GM12878 (cell line): ENCODE measurements around the gene RERE. TPM values are rescaled to one million over a fixed set of nuclear protein-coding genes. Genes with fewer than 3 reads are reported as not detected.

Experiments used
- CUX1 ChIP-seq: IDR thresholded peaks from 2 replicates; pipeline ENCODE4 v1.6.1; 2012; ENCODE audit warnings: improper control_type of control experiment, low read depth, low read length; ENCODE audit not compliant: insufficient replicate concordance
- EZH2 ChIP-seq: IDR thresholded peaks from 2 replicates; pipeline ENCODE4 v1.6.1; 2012; ENCODE audit warnings: low read depth, mild to moderate bottlenecking, control low read depth, inconsistent platforms, low read length, borderline replicate concordance; ENCODE audit not compliant: control insufficient read depth
- POLR2AphosphoS2 ChIP-seq: IDR thresholded peaks from 2 replicates; pipeline ENCODE4 v1.6.1; 2011; ENCODE audit warnings: low read depth, mild to moderate bottlenecking, low read length, improper control_type of control experiment, moderate library complexity
- PRDM15 ChIP-seq: fragments of 450-650 bp; formaldehyde crosslinking; IDR thresholded peaks from 2 replicates; pipeline ENCODE4 v1.4.0; 2020; ENCODE audit warnings: mild to moderate bottlenecking, moderate library complexity
- SMARCA5 ChIP-seq: fragments of 450-650 bp; IDR thresholded peaks from 2 replicates; pipeline ENCODE4 v1.6.1; 2017; ENCODE audit warnings: mild to moderate bottlenecking
- polyA plus RNA-seq, 11 experiments: library from polyadenylated mRNA; depleted of rRNA in 4 of 11; unstranded in 6 of 11; stranded (reverse) in 5 of 11; fragments of >200 nt; fragmentation: Nextera tagmentation in 4 of 11; fragmentation: Illumina TruSeq in 1 of 11; extraction: Ambion mirVana in 4 of 11; extraction: Trizol in 1 of 11; gene quantifications; 1 replicate in 1 of 11; 2 replicates in 10 of 11; pipeline versions ENCODE4 v1.2.1 to v1.2.3, GENCODE V29; 2011 to 2016; ENCODE audit warnings: inconsistent platforms in 2 of 11, missing spikeins in 2 of 11, low read depth in 1 of 11
- total RNA-seq, 4 experiments: library from RNA; depleted of rRNA in 3 of 4; stranded (reverse); fragments of >200 nt in 3 of 4; fragmentation: Illumina TruSeq in 1 of 4; extraction: Trizol in 1 of 4; gene quantifications; 2 replicates each; pipeline versions ENCODE4 v1.2.1 to v1.2.3, GENCODE V29; 2013 to 2021
- TF ChIP-seq, protein P1 (sequence below): IDR thresholded peaks from 2 replicates; pipeline ENCODE4 v1.6.1; 2012; ENCODE audit warnings: mild to moderate bottlenecking, low read depth, low read length
- TF ChIP-seq, protein P2 (sequence below): fragments of 450-650 bp; IDR thresholded peaks from 2 replicates; pipeline ENCODE4 v1.6.1; 2017; ENCODE audit warnings: borderline replicate concordance
- TF ChIP-seq, protein P3 (sequence below): IDR thresholded peaks from 2 replicates; pipeline ENCODE4 v1.6.1; 2012; ENCODE audit warnings: low read depth, low read length, improper control_type of control experiment
- TF ChIP-seq, protein P4 (sequence below): fragments of 150-350 bp; IDR thresholded peaks from 2 replicates; pipeline ENCODE4 v1.6.1; 2014; ENCODE audit warnings: mild to moderate bottlenecking, low read depth, low read length

The RERE gene
- total and polyA plus RNA-seq, 10 of the 15 experiments (the other 5 are each of a cell fraction or from before 2014, with no cell fraction given): 5.2 to 60.5 (median 20.2) TPM

DNA sequence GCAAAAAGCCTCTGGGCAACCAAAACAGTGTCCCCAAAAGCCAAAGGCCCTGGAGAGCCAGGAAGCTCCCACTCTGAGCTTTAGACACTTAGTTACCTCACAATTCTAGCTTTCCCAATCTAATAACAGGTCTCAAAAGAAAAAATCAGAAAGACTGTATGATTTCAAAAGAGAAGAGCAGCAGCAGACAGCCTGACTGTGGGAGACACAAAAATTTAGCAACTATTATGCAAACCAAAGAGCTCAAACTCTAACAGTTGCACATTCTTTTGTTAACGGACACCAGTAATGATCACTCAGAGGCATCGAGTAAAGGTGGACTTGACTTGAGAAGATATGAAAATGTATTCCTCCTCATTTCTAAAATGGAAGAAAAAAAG, 339.5 kb downstream of the RERE start (continued):
- TF ChIP-seq CUX1 (no peak), POLR2AphosphoS2 (no peak), SMARCA5 (no peak), EZH2 (no peak), PRDM15 (no peak)
- TF ChIP-seq, protein P1, sequence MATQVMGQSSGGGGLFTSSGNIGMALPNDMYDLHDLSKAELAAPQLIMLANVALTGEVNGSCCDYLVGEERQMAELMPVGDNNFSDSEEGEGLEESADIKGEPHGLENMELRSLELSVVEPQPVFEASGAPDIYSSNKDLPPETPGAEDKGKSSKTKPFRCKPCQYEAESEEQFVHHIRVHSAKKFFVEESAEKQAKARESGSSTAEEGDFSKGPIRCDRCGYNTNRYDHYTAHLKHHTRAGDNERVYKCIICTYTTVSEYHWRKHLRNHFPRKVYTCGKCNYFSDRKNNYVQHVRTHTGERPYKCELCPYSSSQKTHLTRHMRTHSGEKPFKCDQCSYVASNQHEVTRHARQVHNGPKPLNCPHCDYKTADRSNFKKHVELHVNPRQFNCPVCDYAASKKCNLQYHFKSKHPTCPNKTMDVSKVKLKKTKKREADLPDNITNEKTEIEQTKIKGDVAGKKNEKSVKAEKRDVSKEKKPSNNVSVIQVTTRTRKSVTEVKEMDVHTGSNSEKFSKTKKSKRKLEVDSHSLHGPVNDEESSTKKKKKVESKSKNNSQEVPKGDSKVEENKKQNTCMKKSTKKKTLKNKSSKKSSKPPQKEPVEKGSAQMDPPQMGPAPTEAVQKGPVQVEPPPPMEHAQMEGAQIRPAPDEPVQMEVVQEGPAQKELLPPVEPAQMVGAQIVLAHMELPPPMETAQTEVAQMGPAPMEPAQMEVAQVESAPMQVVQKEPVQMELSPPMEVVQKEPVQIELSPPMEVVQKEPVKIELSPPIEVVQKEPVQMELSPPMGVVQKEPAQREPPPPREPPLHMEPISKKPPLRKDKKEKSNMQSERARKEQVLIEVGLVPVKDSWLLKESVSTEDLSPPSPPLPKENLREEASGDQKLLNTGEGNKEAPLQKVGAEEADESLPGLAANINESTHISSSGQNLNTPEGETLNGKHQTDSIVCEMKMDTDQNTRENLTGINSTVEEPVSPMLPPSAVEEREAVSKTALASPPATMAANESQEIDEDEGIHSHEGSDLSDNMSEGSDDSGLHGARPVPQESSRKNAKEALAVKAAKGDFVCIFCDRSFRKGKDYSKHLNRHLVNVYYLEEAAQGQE: no peak
- TF ChIP-seq, protein P2, sequence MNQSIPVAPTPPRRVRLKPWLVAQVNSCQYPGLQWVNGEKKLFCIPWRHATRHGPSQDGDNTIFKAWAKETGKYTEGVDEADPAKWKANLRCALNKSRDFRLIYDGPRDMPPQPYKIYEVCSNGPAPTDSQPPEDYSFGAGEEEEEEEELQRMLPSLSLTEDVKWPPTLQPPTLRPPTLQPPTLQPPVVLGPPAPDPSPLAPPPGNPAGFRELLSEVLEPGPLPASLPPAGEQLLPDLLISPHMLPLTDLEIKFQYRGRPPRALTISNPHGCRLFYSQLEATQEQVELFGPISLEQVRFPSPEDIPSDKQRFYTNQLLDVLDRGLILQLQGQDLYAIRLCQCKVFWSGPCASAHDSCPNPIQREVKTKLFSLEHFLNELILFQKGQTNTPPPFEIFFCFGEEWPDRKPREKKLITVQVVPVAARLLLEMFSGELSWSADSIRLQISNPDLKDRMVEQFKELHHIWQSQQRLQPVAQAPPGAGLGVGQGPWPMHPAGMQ: no peak
- TF ChIP-seq, protein P3, sequence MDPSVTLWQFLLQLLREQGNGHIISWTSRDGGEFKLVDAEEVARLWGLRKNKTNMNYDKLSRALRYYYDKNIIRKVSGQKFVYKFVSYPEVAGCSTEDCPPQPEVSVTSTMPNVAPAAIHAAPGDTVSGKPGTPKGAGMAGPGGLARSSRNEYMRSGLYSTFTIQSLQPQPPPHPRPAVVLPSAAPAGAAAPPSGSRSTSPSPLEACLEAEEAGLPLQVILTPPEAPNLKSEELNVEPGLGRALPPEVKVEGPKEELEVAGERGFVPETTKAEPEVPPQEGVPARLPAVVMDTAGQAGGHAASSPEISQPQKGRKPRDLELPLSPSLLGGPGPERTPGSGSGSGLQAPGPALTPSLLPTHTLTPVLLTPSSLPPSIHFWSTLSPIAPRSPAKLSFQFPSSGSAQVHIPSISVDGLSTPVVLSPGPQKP: no peak
- TF ChIP-seq, protein P4, sequence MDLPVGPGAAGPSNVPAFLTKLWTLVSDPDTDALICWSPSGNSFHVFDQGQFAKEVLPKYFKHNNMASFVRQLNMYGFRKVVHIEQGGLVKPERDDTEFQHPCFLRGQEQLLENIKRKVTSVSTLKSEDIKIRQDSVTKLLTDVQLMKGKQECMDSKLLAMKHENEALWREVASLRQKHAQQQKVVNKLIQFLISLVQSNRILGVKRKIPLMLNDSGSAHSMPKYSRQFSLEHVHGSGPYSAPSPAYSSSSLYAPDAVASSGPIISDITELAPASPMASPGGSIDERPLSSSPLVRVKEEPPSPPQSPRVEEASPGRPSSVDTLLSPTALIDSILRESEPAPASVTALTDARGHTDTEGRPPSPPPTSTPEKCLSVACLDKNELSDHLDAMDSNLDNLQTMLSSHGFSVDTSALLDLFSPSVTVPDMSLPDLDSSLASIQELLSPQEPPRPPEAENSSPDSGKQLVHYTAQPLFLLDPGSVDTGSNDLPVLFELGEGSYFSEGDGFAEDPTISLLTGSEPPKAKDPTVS: no peak
- TF ChIP-seq, all 136 proteins: peak for 0
